ENCODE data around the gene TMEM175.
A peak's percentile ranks its signal among the peaks of the same experiment; 100 is the strongest.
"Not testable (repeated sequence)": the region's sequence is repeated elsewhere in the genome, so short reads cannot be mapped to it uniquely, and the experiment has no call there.

The TMEM175 gene

DNA sequence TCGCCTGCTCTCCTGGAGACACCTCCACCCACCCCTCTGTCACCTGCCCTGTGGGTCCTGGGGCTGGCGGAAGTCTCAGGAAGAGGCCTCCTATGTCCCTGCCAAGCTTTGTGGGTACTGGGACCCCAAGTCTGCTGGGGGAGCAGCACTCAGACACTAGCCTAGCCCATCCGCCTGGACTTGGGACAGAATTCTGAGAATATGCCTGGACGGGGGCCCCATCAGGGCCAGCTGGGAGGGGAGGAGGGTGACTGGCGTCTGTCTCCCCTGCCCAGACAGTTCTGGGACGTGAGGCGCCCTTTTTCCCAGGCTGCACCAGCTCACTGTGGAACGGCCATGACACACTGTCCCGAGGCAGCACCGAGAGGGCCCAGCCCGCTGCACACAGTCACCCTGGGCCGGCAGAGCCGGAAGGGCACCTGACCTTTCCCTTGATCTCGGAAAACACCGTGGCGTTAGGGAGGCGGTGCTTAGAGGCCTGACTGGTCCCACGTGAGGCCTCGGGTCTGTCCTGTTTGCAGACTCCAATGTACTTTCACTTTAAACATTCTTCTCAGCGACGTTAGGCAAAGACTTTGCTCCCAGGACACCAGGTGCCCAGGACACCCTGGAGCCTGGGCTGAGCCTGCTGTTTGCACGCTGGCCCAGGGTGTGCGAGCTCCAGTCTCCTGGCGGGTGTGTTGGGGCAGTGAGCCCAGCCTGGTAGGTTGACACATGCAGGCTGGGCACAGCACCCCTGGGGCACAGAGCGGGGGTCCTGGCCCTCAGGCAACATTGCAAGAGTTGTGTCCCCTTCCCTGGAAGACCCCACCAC, 60.2 kb downstream of the TMEM175 start:
- DNase-seq: no peak

DNA sequence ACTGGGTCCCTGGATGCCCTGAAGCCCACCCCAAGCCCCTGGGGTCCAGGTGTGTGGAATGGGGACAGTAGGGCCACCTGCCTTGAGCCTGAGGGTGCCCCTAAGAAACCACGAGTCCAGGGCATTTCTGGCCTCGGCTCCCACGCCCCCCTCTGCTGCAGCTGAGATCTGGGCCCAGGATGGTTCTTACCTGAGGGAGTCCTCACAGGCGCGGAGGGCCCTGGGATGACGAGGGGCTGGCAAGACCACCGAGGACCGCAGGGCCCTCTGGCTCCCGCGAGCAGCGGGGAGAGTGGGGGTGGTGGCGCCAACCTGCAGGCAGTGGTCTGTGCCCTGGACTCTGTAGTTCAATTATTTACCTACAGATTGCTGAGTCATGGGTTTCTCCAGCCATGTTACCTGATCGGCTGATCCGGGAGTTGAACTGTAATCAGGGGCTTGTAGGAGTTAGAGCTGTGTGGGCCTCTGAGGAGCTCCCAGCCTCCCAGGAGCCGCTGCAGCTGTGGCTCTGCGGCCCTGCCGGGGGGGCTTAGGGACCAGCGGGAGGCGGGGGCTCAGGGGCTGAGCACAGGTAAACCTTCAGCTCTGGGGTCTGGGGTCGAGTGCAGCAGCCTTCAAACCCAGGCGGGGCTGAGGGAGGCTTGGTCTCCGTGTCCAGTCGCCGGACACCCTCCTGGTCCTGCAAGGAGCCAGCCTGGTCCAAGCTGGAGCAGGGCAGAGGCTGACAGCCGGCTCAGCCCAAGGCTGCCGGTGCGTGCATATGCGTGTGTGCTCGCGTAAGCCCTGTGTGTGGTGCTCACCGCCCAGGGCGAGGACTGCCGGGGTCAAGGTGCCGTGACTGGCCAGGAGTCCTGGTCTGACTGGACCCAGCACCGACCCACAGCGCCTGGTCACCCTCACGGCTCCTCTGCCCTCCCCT, 61.1 kb downstream of the TMEM175 start, which contains the start of gene SLC26A1:
Gene SLC26A1 (minus strand): TSS at position 294 of the 919 bp plus-strand sequence. CDS start 1,701 bp downstream, outside the sequence.
- peak in 1 of 5 experiments; percentile 8 for DNase-seq

DNA sequence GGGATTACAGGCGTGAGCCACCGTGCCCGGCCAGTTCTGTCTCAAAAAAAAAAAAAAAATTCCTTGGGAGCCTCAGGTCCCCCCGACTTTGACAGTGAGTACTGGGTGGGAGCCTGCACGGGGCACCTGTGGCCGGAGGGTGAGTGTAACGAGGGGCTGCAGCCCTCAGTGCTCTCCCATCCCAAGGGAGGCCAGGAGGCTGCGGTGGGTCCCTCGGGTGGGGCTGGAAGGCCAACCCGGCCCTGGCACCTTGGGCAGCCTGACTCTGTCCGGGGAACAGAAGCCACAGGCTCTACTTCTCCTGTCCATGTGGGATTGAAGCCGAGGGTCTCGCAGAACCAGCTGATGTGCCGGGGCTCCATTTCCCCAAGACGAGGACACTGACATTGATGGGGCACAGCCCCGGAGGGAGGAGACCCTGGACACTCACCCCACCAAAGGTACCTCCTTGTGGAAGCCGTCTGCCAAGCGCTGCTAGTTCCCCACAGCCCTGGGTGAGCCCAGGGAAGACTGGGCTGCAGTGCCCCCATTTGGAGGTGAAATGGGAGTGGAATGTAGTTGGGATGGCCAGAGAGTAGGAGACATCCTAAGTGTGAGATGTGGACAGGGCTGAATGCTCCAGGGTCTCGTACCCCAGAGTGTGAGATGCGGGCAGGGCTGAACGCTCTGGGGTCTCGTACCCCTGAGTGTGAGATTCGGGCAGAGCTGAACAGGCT, 63.2 kb downstream of the TMEM175 start:
- DNase-seq: no peak

DNA sequence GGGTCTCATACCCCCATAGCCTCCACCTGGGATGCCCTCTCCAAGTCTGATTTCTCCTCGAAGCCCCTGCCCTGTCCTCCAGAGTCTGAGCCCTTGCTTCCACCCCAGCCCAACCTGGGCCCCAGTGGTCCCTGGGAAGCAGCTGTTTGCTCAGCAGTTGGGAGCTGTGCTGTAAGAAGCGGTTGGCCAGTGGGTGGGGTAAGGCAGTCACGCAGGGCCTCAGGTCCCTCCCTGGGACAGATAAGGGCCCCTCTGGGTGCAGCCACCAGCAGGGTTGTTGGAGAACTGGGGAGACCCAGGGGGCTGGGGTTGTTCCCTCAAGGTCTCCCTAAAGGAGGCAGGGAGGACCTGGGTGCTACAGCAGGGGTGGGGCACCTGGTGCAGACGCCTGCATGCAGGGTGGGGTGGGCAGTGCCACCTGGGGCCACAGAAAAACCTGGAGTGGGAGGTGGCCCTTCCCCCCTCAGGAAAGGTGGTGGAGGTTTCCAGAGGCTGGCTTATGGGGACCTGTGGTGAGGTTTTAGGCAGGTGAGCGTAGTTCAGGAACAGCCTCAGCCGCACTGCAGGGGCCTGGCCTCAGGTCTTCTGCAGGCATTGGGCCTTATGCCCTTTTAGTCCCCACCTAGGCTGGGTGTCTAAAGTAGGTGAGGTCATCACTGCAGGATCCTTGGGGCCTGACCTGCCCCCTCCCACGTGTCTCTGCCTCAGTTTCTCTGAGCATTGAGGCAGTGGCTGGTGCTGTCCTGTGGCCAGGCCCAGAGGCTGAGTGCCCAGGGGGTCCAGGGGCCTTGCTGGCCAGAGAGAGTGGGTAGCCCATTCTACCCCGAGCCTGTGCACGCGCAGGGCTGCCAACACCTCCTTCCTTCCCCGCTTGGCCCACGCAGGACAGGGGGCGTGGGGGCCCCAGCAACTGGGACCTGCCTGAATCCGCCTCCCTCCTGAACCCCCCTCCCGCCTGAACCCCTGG, 64.1 kb downstream of the TMEM175 start:
- DNase-seq: no peak

DNA sequence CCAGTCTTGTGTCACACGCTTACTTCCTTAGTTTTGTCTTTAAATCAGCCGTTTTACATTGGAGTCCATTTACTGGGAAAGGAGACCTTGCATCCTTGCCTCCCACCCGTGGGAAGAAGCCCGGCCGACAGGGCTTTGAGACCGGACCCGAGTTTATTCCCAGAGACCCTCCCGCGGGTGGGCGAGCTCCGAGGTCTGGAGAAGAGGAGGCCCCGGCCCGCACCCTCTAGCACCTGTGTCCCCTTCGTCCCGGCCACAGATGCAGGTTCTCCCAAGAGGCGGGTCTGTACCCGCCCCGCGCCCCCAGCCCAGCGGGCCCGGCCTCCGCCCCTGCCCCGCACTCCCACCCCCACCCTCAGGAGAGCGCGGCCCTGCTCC, 64.7 kb downstream of the TMEM175 start:
- DNase-seq: no peak

DNA sequence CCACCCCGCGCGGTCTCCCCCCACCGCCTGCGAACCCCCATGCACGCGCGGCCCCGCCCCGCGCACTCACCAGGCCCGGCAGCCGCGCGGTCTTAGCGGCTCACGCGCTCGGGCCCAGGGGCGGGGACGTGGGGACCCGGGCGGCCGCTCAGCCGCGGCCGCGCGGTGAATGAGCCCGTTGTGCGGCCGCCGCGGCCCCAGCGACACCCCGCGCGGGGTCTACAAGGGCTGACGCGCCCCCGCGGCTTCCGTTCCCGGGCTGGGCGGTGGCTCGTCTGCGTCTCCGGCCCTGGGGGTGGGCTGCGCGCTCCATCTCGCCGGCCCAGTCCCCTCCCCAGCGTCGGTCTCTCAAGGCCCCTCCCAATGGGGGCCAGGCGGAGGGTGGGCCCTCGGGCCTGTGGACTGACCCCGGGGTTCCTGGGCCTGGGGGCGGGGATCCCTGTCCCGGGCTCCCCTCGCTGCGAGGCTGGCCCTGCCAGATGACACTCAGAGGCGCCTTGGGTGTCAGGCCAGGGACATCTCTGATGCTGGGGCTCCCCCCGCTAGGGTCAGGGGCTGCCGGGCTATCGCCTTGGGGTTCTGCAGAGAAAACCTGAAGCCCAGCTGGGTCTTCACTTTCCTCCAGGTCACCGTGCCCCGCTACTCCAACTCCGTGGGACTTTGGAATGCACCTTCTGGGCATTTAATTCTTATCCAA, 65.3 kb downstream of the TMEM175 start:
- no peak for DNase-seq

DNA sequence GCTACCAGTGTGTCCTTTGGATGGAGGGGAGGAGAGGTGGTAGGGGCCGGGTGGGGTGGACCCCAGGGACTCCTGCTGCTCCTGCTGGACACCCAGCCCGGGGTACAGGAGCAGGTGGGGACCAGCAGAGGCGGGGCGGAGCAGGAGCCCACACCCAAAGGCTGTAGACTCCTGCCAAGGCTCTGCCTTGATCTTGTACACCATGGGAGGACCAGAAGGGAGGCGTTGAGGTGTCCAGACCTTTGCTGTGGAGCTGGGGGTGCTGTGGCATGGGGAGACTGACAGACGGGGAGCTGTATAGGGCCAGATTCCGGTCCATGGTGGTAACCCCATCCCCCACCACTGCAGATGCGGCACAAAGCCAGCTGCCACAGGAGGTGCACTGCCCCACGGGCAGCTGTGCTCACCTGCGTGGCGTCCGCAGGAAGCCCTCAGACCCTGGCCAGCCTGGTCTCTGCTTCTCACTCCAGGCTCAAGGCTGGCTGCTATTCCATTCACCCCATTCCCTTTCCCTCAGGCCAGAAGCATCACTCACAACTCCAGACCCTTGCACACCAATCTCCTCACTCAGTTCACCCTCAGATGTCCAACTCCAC, 65.9 kb downstream of the TMEM175 start:
- no peak for DNase-seq

DNA sequence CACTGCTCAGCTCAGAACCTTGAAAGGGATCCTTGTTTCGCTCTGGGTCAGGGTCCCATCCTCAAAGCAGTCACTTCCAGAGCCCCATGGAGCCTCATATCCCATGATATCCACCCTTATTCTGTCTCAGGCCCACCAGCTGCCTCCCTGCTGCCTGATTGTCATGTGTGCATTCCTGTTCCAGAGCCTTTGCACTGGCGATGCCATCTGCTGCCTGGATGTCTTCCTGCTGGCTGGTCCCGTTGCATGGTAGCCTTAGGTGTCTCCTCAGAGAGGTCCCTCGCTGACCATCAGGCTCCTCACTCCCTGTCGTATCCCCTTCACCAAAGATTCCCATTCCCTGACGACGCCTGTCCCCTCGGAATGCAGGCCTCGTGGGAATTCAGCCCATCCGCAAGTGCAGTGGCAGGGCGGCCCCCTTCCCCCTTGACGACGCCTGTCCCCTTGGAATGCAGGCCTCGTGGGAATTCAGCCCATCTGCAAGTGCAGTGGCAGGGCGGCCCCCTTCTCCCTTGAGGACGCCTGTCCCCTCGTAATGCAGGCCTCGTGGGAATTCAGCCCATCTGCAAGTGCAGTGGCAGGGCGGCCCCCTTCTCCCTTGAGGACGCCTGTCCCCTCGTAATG, 67.1 kb downstream of the TMEM175 start:
- not testable (repeated sequence) for DNase-seq

DNA sequence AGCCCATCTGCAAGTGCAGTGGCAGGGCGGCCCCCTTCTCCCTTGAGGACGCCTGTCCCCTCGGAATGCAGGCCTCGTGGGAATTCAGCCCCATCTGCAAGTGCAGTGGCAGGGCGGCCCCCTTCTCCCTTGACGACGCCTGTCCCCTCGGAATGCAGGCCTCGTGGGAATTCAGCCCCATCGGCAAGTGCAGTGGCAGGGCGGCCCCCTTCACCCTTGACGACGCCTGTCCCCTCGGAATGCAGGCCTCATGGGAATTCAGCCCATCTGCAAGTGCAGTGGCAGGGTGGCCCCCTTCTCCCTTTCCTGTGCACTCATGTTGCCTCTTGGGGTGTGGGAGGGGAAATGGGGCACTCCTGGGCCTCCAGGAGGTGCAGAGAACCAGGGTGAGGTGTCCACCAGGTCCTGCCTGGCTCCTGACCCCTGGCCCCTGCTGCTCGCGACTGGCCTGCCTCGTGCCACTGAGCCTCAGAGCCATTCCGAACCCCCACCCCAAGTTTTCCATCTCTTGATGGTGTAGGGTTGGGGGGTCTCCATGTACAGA, 67.7 kb downstream of the TMEM175 start:
- DNase-seq: no peak

DNA sequence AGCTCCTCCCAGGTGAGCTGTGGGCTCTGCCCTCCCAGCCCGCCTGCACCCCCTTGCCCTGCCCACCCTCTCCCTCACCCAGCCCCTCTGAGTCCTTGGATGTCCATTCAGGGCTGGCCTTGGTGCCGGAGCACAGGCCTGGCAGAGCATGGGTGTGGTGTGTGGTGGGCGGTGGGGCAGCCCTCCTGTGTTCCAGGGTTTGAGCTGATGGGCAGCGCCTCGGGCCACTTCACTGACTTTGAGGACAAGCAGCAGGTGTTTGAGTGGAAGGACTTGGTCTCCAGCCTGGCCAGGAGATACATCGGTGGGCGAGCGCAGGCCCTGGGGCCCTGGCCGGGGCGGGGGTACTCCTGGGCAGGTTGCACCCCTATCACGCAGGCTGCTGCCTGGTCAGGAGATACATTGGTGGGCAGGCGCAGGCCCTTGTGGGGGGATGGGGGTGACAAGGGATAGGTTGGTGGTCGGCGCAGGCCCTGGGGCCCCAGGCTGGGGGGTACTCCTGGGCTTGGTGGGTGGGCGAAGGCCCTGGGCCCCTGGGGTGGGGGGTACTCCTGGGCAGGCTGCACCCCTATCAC, 68.5 kb downstream of the TMEM175 start:
- no peak for DNase-seq

DNA sequence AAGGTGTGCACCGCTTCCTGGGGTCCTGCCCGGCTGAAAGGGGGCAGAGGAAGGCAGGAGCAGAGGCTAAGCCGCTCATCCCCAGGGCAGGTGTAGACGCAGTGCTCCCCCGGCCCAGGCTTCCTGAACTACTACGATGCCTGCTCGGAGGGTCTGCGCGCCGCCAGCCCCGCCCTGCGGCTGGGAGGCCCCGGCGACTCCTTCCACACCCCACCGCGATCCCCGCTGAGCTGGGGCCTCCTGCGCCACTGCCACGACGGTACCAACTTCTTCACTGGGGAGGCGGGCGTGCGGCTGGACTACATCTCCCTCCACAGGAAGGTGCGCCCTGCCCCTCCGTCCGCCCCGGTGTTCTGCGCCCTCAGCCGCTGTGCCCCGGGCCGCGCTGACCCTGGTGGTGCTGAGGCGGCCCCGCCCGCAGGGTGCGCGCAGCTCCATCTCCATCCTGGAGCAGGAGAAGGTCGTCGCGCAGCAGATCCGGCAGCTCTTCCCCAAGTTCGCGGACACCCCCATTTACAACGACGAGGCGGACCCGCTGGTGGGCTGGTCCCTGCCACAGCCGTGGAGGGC, 69.4 kb downstream of the TMEM175 start:
- DNase-seq: no peak

DNA sequence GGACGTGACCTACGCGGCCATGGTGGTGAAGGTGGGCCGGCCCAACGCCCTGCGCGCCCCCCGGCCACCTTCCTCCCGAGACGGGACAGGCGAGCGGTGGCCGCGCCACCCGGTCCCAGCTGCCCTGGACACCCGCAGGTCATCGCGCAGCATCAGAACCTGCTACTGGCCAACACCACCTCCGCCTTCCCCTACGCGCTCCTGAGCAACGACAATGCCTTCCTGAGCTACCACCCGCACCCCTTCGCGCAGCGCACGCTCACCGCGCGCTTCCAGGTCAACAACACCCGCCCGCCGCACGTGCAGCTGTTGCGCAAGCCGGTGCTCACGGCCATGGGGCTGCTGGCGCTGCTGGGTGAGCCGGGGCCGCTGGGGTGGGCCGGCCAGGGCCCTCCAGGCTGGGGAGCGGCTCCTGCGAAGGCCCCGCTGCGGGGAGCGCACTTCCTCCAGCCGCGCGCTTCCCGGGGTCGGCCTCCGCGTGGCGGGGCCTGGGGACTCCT, 69.9 kb downstream of the TMEM175 start:
- no peak for DNase-seq

DNA sequence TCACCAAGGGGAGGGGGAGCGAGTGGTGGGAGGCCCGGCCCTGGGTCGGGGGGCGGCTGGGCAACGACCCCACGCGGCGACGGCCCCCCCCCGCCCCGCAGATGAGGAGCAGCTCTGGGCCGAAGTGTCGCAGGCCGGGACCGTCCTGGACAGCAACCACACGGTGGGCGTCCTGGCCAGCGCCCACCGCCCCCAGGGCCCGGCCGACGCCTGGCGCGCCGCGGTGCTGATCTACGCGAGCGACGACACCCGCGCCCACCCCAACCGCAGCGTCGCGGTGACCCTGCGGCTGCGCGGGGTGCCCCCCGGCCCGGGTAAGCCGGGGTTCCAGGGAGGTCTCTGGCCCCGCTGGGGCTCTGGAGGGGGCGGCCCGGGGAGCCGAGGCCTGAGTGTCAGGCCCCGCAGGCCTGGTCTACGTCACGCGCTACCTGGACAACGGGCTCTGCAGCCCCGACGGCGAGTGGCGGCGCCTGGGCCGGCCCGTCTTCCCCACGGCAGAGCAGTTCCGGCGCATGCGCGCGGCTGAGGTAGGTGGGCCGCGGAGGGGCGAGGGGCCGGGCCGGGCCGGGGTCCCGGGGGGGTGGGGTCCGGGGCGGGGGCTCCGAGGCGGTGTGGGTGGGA, 70.5 kb downstream of the TMEM175 start:
- no peak for DNase-seq

DNA sequence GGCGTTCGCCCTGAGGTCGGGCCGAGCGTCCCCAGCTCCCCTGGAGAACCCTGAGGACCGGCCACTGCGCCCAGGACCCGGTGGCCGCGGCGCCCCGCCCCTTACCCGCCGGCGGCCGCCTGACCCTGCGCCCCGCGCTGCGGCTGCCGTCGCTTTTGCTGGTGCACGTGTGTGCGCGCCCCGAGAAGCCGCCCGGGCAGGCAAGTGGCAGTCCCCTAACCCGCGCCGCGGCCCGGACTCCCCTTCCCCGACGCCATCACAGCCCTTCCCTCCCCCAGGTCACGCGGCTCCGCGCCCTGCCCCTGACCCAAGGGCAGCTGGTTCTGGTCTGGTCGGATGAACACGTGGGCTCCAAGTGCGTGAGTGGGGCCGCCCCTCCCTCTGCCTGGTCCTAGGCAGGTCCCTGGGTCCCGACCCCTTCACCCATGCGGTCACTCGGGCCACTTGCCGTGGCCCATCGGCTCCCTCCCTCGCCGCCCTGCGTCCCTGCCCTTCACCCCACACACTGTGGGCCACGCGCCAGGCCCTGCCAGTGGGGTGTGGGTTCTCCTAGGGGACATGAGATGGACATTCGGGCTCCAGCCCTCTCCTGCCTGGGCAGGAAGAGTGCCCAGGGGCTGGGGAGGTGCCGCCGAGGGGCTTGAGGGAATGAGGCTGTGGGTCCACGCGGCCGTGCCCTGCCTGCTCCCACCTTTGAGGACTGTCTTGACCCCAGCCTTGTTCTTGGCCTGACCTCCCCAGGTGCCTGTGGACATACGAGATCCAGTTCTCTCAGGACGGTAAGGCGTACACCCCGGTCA, 71.2 kb downstream of the TMEM175 start:
- DNase-seq: no peak

DNA sequence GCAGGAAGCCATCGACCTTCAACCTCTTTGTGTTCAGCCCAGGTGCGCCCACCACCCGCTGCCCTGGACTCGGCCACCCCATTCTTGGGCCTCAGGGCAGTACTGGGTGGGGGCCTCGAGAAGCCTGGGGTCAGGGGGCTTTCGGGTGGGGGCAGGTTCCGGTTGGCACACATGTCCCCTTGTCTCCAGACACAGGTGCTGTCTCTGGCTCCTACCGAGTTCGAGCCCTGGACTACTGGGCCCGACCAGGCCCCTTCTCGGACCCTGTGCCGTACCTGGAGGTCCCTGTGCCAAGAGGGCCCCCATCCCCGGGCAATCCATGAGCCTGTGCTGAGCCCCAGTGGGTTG, 71.8 kb downstream of the TMEM175 start:
- DNase-seq: no peak

DNA sequence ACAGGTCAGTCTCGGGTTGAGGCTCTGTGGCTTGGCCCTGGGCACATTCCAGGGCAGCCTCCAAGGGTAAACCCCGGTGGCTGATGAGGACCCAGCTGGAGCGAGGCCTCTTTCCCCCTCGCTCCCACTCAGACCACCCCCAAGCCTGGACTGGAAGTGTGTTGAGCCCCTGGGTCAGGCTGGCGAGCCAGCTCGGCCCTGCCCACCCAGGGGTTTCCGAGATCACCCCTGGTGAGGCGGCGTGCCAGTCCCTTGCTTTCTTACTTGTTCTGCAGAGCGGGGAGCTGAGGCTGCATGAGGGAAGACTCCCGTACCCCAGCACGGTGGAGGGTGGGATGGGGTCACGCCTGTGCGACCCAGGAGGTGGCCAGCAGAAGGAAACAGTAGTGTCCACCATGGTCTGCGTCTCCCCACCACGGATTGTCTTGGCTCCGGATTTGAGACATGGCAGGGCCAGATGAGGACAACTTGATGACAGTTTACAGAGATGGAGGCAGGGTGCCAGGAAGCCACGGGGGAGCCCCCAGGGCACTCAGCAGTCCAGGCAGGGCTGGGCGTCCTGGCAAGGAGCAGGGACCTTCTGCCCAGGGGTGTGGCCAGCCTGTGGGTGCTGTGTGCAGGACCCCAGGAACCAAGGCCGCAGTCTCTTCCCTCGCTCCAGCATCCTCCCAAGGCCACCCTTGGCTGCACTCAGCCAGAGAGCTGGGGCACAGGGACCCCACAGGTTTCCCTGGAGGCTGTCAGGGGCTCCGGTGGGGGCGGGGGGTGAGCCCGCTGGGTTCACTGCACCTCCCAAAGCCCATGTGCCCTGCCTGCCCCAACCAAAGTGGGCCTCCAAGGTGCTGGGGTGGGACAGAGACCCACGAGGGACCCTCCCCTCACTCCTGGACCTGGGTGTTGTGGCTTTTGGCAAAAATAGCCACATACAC, 72.6 kb downstream of the TMEM175 start:
- no peak for DNase-seq

DNA sequence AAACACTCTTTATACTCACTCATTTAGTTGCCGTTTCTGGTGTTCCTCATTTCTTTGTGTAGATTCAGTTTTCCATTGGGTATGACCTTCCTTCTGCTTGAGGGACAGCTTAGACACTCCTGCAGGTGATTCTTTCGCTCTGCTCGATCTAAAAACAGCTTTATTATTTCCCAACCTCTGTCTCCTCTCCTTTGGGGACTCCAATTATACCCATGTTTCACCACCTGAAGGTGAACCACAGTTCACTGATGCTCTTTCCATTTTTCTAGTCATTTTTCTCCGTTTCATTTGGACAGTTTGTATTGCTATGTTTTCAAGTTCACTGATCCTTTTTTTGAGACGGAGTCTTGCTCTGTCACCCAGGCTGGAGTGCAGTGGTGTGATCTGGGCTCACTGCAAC, 74.6 kb downstream of the TMEM175 start:
- DNase-seq: no peak

Measured in T-helper 2 cell (primary cell).